ENCODE results near the gene LETMD1.

LETMD1 gene

DNA sequence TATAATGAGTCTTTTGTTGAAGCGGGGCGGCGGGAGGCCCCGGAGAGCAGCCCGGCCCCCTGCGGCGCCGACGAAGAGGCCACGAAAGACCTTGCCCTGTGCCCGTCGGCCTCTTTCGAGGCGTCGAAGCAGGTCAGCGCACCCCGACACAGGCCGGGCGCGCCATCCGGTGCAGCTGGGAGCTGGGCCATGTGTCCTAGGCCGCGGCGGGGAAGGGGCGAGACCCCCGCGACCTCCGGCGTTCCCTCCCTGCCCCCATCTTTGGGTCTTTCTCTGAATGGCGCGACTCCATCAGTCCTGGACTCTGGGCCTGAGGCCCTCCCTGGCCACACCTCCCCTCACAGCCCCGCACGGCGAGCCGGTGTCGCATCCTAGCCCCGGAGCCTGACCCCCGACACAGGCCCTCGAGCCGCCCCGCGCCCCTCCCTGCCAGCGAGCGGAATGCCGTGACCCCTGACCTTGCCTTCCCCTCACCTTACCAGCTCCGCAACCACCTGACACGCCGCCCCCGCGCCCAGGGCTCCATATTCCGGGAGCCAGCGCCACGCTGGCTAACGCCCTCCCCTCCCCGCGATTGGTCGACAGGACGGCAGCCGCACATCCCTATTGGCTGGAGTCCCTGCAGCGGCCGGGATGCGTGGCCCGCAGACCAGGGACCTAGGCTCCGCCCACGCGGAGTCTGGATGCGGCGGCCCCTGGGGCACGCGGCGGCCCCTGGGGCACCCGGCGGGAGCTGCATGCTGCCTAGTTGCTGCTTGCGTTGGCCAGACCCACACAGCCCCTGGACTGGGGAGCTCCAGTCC, 22.1 kb upstream of the LETMD1 start, which contains the start of gene SLC11A2:
Gene SLC11A2, minus strand, starts transcription at position 549 of the 803 bp plus-strand sequence. CDS start 15,656 bp downstream, outside the sequence.
- peak; percentile 74 for DNase-seq

DNA sequence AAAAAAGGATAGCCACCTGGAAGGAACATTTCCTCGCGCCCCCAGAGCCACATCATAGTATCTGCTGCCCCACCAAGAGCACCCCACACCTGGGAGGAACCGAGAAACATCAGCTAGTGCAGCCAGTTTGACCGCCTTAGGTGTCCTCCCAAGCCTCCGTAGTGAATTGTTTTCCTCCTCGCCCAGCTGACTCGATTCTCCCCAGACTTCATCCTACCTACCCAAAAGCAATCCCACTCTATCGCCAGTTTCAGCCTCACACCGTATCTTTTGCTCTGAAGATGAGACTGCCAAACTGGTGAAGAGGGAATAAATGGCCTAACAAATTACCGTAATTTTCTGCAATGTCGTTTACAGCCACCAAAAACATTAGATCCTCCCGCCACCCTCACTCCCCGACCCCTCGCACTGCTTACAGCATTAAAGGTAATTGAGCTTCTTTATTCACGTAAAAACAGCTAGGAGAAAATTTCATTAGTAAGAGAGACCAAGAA, 20.7 kb upstream of the LETMD1 start:
- DNase-seq: no peak

DNA sequence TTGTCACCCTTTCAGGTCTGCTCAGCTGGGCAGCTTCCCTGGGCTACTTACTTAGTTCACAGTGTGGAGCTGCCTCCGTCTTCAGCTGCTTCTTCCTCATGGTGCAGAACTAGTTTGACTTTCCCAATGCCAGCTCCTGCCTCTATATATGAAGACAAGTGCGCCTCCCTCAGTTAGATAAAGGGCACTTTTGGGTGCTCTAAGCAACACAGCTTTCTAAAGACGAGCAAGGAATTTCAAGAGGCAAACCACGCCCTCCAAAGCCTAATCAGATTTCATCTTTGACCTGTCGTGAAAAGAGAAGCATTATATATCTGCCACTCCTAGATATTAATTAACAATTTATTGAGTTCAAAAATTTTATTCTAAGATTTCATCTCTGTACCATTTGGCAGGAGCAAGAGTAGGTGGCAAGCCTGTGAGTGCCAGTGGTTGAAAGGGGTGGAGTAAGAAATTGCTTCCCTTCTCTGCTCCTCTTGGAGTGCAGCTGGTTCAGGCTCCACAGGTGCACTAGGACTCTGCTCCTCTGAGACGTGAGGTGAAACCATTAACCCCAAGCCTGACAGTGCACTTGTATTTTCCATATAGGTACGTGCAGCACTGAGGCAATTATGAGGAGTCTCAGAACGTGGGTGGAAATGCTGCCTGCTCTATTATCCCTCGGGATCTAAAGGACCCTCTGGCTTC, 19.9 kb upstream of the LETMD1 start:
- DNase-seq: peak; percentile 30

DNA sequence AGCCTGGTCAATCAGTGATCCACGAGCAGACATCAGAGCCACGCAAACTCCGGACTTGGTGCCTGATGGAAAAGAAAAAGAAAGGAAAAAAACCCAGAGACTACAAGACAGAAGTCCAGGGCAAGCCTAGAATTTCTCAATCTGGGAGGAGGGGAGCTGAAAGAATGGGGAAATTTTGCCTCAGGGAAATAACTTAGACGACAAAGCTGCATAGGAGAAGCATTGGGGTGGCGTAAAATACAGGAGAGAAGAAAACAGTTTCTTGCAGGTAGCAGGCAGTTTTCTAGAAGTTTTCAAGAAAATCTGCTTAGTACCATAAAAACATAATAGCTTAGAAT, 19.3 kb upstream of the LETMD1 start:
- DNase-seq: no peak

DNA sequence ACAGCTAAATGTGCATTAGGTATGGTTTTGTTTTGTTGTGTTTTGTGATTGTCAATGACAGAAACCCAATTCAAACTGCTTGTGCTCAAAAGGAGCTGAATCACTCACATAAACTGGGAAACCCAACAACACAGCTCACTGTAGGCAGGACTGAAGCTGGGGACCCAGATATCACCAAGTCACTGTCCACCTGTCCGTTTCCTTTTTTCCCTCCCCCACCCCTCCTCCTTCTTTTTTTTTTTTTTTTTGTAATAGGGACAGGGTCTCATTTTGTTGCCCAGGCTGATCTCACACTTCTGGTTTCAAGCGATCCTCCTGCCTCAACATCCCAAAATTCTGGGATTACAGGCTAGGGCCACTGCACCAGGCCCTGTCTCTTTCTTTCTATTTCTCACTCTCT, 15.1 kb upstream of the LETMD1 start:
- no peak for DNase-seq

DNA sequence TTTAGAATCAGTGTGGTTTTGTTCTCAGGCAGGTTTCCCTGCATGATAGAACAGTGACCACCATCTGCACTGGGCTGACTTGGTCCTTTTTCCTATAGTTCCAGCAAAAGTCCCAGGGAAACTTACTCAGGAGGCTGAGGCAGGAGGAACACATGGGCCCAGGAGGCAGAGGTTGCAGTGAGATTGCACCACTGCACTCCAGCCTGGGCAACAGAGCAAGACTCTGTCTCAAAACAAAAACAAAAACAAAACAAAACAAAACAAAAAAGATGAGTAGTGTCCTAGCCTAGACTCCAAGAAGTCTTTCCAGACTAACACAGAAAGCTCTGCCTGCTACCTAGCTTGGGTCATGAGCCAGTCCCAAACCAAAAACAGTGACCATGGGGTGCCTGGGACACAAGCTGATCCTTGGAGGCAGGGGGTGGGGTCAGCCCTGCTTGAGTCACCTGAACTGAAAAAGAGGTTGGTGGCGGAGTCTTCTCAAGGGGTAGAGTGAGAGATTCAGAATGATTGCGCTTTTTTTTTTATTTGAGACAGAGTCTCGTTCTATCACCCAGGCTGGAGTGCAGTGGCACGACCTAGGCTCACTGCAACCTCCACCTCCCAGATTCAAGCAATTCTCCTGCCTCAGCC, 14.6 kb upstream of the LETMD1 start:
- no peak for DNase-seq

DNA sequence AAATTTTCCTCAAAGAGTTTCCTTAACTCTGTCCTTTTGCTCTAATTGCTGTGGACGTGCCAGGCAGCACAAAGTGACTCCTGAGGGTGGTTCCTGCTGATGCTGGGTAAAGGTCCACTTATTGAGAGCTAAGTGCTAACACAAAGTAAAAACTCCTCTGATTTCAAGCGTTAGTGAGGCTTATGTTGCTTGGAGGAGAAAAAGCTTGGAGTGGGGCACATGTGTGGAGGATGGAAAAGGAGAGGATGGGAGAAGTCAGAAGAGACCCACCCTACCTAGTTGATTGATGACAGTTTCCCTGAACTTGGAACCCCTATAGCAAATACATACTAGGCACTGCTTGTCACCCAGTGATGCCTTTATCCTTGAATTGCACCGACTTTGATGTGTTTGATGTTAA, 11.8 kb upstream of the LETMD1 start:
- DNase-seq: no peak

DNA sequence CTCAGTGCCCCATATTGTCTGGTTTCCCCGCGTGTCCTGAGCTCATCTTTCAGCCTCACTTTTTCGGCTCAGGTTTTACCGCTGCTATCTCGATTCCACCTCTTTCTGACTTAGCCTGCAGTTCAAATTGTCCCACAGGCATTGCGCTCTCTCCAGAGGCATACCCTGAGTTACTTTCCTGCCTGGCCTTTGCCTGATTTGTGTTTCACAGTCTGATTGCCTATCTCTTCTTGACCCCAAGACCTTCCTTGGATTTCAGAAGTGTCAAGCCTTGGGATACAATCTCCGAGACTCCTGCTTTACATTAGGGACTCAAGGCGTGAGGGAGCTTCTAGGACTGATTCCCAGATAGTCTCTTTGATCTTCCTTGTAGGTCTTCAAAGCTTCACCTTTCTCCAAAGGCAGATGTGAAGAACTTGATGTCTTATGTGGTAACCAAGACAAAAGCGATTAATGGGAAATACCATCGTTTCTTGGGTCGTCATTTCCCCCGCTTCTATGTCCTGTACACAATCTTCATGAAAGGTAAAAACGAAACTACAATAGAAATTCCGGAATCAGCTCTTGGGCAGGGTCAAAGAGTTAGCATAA, 629 bp downstream of the LETMD1 start:
- no peak for DNase-seq

DNA sequence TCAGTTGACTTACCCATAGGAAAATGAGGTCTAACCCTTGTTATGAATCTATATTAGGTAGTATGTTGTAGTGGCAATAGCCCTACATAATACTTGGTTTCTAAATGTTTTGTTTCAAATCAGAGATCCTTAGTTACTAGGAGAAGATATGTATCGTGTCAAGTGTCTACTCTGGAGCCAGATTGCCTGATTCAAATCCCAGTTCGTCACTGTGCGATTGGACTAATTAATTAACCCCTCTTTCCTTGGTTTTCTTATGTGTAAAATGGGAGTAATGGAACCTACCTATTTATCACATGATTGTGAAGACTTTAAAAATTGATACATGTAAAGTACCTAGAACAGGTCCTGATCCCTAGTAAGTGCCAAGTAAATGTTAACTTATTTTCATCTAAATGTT, 1.4 kb downstream of the LETMD1 start:
- DNase-seq: no peak

DNA sequence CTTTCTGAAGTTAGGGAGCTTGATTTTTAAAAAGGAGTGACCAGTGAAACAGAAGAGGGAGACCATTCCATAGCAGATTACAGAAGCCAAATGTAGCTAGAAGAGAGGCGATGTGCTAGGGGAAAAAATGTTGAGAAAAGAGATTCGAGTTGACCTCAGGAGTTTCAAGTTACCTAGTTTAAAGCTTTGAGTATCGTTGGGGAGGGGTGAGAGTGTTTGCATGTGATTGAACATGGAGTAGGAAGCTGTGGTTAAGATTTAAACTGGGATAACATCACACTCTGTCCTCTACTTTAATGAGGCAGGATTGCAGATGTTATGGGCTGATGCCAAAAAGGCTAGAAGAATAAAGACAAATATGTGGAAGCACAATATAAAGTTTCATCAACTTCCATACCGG, 3.7 kb downstream of the LETMD1 start:
- DNase-seq: no peak

DNA sequence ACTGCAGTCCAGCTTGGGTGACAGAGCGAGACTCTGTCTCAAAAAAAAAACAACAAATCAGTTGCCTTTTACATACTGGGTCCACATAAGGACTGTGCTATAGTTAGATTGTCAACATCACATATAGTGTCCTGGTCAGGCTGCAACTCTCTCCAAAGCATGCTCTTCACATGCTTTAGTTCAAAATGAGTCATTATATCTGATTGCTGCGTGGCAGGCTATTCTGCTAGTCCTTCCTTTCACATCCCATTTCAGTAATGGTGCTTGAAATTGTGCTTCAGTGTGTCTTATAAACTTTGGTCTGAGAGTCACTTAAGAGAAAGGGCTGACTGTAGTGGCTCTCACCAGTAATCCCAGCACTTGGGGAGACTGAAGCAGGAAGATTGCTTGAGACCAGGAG, 6.9 kb downstream of the LETMD1 start:
- DNase-seq: no peak

DNA sequence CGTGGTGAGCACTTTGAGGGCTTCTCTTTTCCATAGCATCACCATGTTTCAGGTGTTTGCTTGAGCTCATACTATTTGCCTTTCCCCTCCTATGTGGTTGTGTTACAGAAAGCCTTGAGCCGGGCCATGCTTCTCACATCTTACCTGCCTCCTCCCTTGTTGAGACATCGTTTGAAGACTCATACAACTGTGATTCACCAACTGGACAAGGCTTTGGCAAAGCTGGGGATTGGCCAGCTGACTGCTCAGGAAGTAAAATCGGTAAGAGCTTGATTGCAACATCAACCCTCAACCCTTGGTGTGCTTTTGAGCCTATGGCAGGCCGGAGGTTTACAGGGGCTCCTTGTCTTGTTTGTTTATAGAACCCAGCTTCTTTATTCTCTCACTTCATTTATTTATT, 8.1 kb downstream of the LETMD1 start:
- no peak for DNase-seq

DNA sequence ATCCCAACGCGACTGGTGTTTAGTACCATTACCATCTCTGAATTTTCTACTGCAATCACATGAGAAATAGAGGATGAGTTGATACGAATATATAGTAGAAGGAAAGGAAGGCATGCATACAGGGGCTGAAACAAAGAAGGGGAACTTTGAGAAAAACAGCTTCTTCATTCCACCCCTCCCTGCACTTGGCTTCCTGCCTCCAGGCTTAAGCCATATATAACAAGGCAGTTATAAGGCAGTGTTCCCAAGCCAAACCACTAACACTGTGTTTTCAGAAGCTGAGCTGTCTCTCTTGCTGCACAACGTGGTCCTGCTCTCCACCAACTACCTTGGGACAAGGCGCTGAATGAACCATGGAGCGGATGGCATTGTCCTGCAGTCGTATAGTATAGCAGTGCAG, 11.0 kb downstream of the LETMD1 start:
- no peak for DNase-seq

DNA sequence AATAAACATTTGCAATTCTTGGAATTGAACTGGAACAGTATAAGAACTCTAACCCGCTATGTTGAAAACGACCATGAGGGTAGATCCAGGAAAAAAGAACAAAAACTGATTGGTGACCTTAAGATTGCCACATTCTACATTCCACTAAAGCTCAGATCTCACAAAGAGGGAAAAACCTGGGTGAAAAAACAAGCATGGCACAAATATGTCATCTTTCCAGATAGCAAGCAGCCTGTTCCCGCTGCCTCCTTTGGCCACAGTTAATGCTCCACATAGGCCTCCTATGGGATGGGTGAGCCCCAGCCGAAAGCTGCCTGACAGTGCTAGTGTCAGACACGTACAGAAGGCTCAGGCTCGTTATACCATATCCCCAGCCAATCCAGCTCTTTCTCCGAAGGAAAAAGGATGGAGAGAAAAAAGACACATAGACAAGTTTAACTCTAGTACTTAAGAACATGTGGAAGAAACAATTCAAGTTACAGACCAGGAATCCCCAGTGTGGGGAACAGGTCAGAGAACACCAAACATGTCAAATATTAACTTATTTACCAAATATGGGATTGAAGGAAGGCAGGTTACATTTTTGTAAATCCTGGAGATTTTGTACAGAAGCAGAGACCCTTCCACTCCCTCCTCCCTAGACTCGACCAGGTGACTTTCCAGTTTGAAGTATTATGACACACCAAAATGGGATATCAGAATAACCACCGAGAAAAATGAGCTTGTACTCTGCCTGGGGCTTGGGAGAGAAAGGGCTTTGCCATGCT, 14.7 kb downstream of the LETMD1 start:
- DNase-seq: no peak

DNA sequence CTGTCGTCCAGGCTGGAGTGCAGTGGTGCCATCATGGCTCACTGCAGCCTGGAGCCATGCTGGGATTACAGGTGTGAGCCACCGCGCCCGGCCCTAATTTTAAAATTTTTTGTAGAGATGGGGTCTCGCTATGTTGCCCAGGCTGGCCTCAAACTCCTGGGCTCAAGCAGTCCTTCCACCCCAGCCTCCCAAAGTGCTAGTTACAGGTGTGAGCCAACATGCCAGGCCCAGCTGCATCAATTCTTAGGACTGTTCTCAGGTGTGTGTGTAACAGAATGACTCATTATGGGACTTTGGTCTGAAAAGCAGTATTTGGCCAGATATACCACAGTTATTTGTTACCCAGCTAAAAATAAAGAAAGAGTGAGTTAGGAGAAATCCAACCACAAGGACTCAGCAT, 17.4 kb downstream of the LETMD1 start:
- DNase-seq: no peak

DNA sequence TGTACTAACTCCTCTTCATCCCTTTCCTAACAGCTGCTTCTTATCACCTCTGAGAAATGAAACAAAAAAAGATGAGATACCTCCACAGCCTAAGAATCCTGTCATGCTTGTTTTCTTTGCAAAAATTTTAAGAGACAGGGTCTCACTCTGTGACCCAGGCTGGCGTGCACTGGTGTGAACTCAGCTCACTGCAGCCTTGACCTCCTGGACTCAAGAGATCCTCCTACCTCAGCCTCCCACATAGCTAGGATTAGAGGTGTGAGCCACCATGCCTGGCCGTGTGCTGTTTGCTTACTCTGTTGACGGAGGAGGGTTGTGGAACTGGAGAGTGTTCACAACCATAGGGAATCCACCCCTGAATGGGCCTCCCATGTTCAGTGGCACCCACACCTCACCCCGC, 19.1 kb downstream of the LETMD1 start:
- no peak for DNase-seq

DNA sequence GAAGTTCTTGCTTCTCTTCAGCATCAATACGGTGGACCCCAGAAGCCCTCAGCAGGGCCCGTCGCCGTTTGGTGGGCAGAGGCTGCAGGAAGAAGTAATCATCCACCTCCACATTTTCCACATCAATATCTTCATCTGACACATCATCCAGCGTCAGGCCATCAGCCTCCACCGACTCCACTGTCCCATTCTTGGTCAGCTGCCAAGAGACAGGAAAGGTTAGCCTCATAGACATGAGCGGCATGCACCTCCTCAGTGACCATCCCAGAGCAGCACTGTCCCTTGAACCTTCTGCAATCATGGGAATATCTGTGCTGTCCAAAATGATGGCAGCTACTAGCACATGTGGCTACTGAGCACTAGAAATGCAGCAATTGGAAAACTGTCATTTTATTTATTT, 19.6 kb downstream of the LETMD1 start:
- no peak for DNase-seq

DNA sequence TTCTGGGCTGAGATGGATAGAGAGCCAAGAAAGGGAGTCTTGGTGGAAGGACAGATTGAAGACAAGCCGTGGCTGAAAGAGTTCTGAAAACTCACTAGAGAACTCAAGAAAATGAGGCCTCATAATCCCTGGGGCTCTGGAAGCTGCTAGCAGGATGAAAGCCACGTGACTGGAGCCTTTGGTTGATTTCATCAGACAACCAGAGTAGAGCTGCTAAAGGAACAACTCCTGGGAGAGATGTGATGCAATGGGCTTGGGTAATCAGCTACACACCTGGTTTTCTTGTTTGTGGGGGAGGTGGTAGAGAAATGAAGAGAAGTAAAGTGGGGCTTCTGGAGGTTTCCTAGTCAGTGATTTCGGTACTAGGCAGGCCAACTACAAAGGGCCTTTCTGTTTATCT, 21.9 kb downstream of the LETMD1 start:
- no peak for DNase-seq

DNA sequence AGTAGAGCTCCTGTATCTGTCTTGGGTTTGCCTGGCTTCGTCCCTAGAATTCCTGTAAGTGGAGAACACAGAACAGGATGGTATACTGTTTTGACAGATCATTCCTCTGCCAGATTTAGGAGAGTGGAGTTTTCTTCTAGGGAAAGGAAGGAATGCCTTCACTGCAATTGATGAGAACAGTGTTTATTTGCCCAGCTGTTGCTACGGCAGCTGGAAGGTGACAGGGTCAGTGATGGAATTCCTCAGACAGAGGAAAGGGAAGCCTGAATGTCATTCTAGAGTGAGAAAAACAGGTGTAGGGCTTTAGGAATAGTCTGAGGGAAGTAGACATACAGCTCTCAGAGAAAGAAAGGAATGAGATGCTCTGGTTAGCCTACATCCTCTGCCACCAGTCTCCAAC, 23.5 kb downstream of the LETMD1 start:
- DNase-seq: no peak

DNA sequence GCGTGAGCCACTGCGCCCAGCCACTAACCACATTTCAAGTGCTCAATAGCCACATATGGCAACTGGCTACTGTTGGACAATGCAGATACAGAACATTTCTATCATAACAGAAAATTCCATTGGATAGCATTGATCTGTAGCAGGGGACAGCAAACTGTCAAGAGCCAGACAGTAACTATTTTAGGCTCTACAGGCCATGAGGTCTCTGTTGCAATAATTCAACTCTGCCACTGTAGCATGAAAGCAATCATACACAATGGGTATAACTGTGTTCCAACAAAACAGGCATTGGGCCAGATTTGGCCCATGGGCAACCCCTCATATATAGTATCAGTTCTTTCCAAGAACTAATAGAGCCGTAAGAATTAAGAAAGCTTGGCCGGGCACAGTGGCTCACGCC, 27.3 kb downstream of the LETMD1 start:
- no peak for DNase-seq

DNA sequence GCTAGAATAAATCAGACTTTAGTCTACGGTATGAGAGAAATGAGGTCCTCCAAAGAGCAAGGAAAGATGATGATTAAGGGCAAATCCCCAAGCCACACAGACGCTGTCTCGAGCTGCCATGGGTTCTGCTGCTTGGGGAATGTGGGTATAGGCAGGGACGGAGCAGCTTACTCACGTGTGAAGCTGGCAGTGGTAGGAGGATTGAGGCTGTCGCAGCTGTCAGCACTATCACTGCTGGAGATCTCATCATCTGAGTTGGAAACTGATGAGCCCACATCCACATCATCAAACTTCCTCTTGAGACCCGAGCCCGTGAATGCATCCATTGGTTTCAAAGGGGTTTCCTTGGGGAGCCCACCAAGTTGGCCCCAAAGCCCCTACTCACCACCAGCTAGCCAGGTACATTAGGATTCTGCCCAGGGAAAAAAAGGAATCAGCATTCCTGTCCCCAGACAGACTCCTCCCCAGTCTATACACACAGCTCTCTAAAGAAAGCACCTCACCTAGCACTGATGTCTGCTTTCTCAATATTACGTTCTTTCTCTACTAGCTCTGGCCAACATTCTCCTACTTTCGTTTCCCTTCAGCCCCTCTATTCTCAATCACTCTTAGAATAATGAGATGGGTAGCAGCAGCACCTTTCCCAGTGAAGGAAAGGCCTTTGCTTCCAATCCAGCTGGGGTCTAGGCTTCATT, 28.3 kb downstream of the LETMD1 start:
- no peak for DNase-seq

DNA sequence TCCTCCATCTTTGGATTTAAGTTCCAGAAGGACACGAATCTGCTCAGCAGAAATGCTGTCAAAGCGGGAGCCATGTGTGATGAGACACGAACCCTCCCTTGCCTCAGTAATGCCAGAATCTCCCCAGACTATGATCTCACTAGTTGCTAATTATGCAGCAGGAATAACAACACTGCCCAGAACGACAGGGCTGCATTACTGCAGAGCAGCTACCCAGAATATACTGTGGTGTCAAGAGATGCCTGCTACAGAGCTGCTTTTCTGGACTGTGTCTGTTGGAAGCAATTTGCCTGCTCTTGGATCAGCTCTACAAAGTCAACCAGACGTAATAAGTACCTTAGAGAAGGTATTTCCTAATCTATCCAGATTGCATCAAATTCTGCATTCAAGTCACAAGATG, 29.8 kb downstream of the LETMD1 start:
- no peak for DNase-seq

Measured in NCI-H2227 treated with DMSO at 0.1 percent for 48 hours (cell line).